Hepatocyte (in vitro differentiated cells): ENCODE measurements around the gene CEP112. TPM values are rescaled to one million over a fixed set of nuclear protein-coding genes. Genes with fewer than 3 reads are reported as not detected.

Experiments used
- DNase-seq: peaks from one replicate; pipeline ENCODE4 v3.0.0-alpha.2; 2016; ENCODE audit warnings: low spot score
- H2AFZ ChIP-seq: fragments of 200-600 bp; sonication (generic); 2 replicates; pipeline ENCODE4 v1.6.0; 2016; ENCODE audit warnings: antibody characterized with exemption, mild to moderate bottlenecking
- H3K27ac ChIP-seq: fragments of 200-600 bp; sonication (generic); 2 replicates; pipeline ENCODE4 v1.5.1; 2016; ENCODE audit warnings: mild to moderate bottlenecking
- H3K27me3 ChIP-seq: fragments of 200-600 bp; sonication (generic); 2 replicates; pipeline ENCODE4 v1.6.1; 2016
- H3K36me3 ChIP-seq: fragments of 200-600 bp; sonication (generic); replicated peaks from 2 replicates; pipeline ENCODE4 v1.5.1; 2016; ENCODE audit warnings: low read depth; ENCODE audit not compliant: insufficient read depth
- H3K4me1 ChIP-seq: fragments of 200-600 bp; sonication (generic); 2 replicates; pipeline ENCODE4 v1.5.1; 2016; ENCODE audit warnings: mild to moderate bottlenecking, moderate library complexity; ENCODE audit not compliant: insufficient read depth
- H3K4me2 ChIP-seq: fragments of 200-600 bp; sonication (generic); 2 replicates; pipeline ENCODE4 v1.6.0; 2016
- H3K4me3 ChIP-seq: fragments of 200-600 bp; sonication (generic); 2 replicates; pipeline ENCODE4 v1.5.1; 2016; ENCODE audit warnings: mild to moderate bottlenecking
- H3K79me2 ChIP-seq: fragments of 200-600 bp; sonication (generic); 2 replicates; pipeline ENCODE4 v1.6.0; 2017; ENCODE audit warnings: mild to moderate bottlenecking
- H3K9me2 ChIP-seq: fragments of 200-600 bp; sonication (generic); replicated peaks from 2 replicates; pipeline ENCODE4 v1.6.0; 2017; ENCODE audit warnings: mild to moderate bottlenecking; ENCODE audit not compliant: insufficient read depth
- H3K9me3 ChIP-seq: fragments of 200-600 bp; sonication (generic); 2 replicates; pipeline ENCODE4 v1.5.1; 2016; ENCODE audit warnings: low read depth, mild to moderate bottlenecking
- H4K20me1 ChIP-seq: fragments of 200-600 bp; sonication (generic); 2 replicates; pipeline ENCODE4 v1.6.0; 2016; ENCODE audit warnings: mild to moderate bottlenecking; ENCODE audit not compliant: insufficient read depth, poor library complexity, severe bottlenecking
- EZH2 ChIP-seq: fragments of 200-600 bp; sonication (generic); IDR thresholded peaks from 2 replicates; pipeline ENCODE4 v1.6.1; 2016; ENCODE audit warnings: antibody characterized with exemption, mild to moderate bottlenecking, borderline replicate concordance
- EZH2phosphoT487 ChIP-seq: fragments of 200-600 bp; sonication (generic); IDR thresholded peaks from one replicate; pipeline ENCODE4 v1.6.1; 2018; ENCODE audit warnings: antibody characterized with exemption, mild to moderate bottlenecking, low read depth, moderate library complexity; ENCODE audit not compliant: unreplicated experiment, severe bottlenecking
- WGBS: methylation state at CpG from one replicate; pipeline ENCODE4 v1.1.6; 2016; ENCODE audit warnings: low lambda C conversion rate; ENCODE audit errors: missing lambda C conversion rate; 5-methylcytosine and 5-hydroxymethylcytosine counted together
- polyA plus RNA-seq: library from polyadenylated mRNA; unstranded; fragments of >200 nt; fragmentation: Nextera tagmentation; extraction: Ambion mirVana; gene quantifications from 2 replicates; pipeline ENCODE4 v1.2.1, GENCODE V29; 2016
- total RNA-seq: library from RNA; depleted of rRNA; stranded (reverse); fragments of >200 nt; gene quantifications from 2 replicates; pipeline ENCODE4 v1.2.3, GENCODE V29; 2014
- TF ChIP-seq, protein P1 (sequence below): fragments of 200-600 bp; sonication (generic); IDR thresholded peaks from 2 replicates; pipeline ENCODE4 v1.5.1; 2016; ENCODE audit warnings: antibody characterized with exemption, mild to moderate bottlenecking; ENCODE audit not compliant: poor library complexity

The CEP112 gene
- total and polyA plus RNA-seq, 2 experiments from 2014 or later, result 7.1 to 9.7 TPM

- no peaks in the 10 kb centered on the region for H3K36me3 ChIP-seq
- H3K79me2 ChIP-seq, result no peaks in the 10 kb centered on the region
- TF ChIP-seq EZH2phosphoT487, result no peak
- TF ChIP-seq, protein P1, sequence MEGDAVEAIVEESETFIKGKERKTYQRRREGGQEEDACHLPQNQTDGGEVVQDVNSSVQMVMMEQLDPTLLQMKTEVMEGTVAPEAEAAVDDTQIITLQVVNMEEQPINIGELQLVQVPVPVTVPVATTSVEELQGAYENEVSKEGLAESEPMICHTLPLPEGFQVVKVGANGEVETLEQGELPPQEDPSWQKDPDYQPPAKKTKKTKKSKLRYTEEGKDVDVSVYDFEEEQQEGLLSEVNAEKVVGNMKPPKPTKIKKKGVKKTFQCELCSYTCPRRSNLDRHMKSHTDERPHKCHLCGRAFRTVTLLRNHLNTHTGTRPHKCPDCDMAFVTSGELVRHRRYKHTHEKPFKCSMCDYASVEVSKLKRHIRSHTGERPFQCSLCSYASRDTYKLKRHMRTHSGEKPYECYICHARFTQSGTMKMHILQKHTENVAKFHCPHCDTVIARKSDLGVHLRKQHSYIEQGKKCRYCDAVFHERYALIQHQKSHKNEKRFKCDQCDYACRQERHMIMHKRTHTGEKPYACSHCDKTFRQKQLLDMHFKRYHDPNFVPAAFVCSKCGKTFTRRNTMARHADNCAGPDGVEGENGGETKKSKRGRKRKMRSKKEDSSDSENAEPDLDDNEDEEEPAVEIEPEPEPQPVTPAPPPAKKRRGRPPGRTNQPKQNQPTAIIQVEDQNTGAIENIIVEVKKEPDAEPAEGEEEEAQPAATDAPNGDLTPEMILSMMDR, result no peak
- TF ChIP-seq EZH2, result no peak
- WGBS, result 100% methylated on average over 5 of the region's 5 CpGs
- H3K9me2 ChIP-seq, result no peaks in the 10 kb centered on the region
- H3K9me3 ChIP-seq, result no peaks in the 10 kb centered on the region
- no peaks in the 10 kb centered on the region for H3K27me3 ChIP-seq
- no peak overlapping the region for H3K27ac ChIP-seq
- no peaks in the 10 kb centered on the region for H3K4me1 ChIP-seq
- DNase-seq, result no peak
- H4K20me1 ChIP-seq, result no peaks in the 10 kb centered on the region
- H3K4me3 ChIP-seq, result no peak overlapping the region
- H3K4me2 ChIP-seq, result no peak overlapping the region
- no peak overlapping the region for H2AFZ ChIP-seq
These were observed 265.3 kb downstream of the CEP112 start for GRCh38 chr17:65926599-65926998.

GRCh38 chr17:65925606-65926307 lies 266.2 kb downstream of the CEP112 start:
- Histone ChIP-seq H3K9me3 (no peaks in the 10 kb centered on the region), H3K9me2 (no peaks in the 10 kb centered on the region), H2AFZ (no peak overlapping the region), H3K27me3 (no peaks in the 10 kb centered on the region), H3K79me2 (no peaks in the 10 kb centered on the region), H3K27ac (no peak overlapping the region), H3K4me2 (no peak overlapping the region), H4K20me1 (no peaks in the 10 kb centered on the region), H3K36me3 (no peaks in the 10 kb centered on the region), H3K4me3 (no peak overlapping the region), H3K4me1 (no peaks in the 10 kb centered on the region)
- no peak for DNase-seq
- no peak for TF ChIP-seq EZH2
- TF ChIP-seq EZH2phosphoT487, result no peak
- TF ChIP-seq, protein P1, result no peak
- WGBS, result 87% methylated on average over 8 of the region's 8 CpGs

DNA sequence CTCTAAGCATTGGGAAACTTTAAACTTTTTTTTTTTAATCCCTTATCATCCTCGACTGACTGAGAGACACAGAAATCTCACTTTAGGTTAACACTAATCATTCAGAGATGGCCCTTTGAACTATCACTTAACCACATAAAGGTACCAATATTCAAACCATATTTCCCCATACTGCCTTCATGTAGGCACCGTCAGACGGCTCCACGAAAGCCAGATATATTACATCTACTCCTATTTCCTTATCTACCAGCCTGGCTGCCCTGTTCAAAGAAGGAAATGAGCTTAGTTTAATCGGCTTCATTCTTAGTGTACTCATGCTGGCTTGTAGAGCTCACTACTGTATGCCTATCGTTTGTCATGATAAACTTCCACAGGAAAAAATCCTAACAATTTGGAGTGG lies 270.9 kb downstream of the CEP112 start:
- Histone ChIP-seq H3K79me2 (no peaks in the 10 kb centered on the region), H2AFZ (no peak overlapping the region), H3K4me3 (no peak overlapping the region), H3K27ac (no peak overlapping the region), H3K9me3 (no peaks in the 10 kb centered on the region), H3K9me2 (no peaks in the 10 kb centered on the region), H4K20me1 (no peaks in the 10 kb centered on the region), H3K4me1 (peaks cover 7% of the 10 kb centered on the region), H3K4me2 (peak overlapping the region; percentile 13), H3K27me3 (no peaks in the 10 kb centered on the region), H3K36me3 (no peaks in the 10 kb centered on the region)
- peak; percentile 12 for DNase-seq
- TF ChIP-seq, protein P1, result no peak
- TF ChIP-seq EZH2 (no peak), EZH2phosphoT487 (no peak)
- WGBS, result 25% methylated on average over 6 of the region's 6 CpGs

GRCh38 chr17:65918916-65919315 lies 273.0 kb downstream of the CEP112 start:
- H3K27me3 ChIP-seq, result no peaks in the 10 kb centered on the region
- H3K9me3 ChIP-seq, result no peaks in the 10 kb centered on the region
- no peaks in the 10 kb centered on the region for H4K20me1 ChIP-seq
- whole genome bisulfite sequencing, result 39% methylated on average over 5 of the region's 5 CpGs
- H3K79me2 ChIP-seq, result no peaks in the 10 kb centered on the region
- no peak overlapping the region for H3K4me3 ChIP-seq
- H2AFZ ChIP-seq, result no peak overlapping the region
- H3K36me3 ChIP-seq, result no peaks in the 10 kb centered on the region
- DNase-seq, result peak; percentile 13
- TF ChIP-seq, protein P1, result peak; percentile 28
- TF ChIP-seq EZH2, result no peak
- TF ChIP-seq EZH2phosphoT487, result no peak
- H3K4me2 ChIP-seq, result peak overlapping the region; percentile 6
- peaks cover 7% of the 10 kb centered on the region for H3K4me1 ChIP-seq
- peak overlapping the region; percentile 0 for H3K27ac ChIP-seq
- no peaks in the 10 kb centered on the region for H3K9me2 ChIP-seq
